NCI-H2227 (cell line): ENCODE data around the gene TENM3.
"Not testable (repeated sequence)": the region's sequence is repeated elsewhere in the genome, so short reads cannot be mapped to it uniquely, and the experiment has no call there.

Experiments
- DNase-seq: peaks from one replicate; lab custom pipeline; 2025; ENCODE audit not compliant: unreplicated experiment; lab: John Stamatoyannopoulos, UW

TENM3 gene

DNA sequence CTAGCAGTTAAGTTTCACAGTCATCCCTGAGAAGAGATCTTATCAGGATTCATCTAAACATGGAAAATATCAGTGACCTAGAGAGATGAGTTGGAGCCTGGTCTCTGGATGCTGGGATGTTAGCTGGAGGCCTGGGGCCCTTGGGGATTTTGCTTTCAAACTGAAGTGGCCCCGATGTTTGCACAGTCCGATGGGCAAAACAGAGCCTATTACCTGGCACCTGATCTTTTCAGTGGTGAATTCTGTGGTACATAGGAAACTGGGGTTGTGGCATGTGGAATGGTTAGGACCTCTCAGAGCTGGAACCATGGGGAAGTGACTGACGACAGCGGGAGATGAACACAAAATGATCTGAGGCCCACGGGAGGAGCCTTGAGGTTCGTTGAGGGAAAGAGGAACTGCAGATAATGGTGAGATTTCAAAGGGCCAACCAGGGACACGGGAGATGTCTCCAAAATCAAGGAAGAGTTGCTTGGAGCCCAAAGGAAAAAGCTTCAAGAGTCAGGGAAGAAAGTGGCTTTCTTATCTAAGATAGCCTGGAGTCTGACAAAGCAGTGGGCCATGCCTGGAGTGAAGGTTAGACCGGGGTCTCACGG is 17.8 kb upstream of the TENM3 start:
- no peak for DNase-seq

DNA sequence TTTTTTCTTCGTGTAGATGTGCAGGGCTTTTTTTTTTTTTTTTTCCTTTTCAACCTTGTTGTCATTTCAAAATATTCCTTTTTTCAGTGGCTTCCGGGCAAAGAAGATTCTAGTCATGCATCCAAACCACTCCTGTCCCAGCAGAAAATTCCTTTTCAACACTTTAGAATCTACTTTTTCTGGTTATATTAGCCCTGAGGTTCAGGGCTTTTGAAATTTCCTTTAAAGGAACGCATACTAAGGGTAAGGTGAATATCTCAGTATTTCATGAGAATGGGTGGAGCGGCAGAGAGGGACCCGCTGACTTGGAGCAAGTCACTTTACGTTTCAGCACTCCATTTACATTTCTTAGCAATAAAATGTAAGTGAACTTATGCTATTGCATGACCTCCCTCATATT is 15.6 kb upstream of the TENM3 start:
- DNase-seq: no peak

DNA sequence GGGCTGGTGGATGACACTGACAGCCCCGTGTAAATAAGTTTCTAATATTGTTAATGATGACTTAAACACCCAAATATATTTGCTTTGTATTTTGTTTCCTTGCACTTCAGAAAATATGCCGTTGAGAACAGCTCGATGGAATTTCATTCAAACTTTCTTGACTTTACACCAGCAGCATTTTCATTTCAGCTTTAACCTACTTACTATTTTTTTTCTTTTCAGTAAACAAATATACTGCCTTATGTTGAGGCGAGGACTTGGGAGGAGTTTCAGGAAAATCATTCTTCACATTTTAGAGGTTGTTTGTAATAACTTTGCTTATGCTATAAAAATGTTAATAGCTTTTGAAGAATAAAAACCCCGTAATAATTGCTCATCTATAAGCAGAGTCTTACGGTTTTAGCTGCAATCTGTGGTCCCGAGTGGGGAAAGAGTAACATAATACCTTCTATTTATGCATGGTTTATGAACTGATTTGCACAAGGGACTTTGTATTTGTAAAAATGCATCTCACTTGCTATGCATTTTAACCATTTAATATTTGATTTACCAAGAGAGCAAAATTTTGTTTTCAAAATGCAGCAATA is 14.1 kb upstream of the TENM3 start:
- DNase-seq: no peak

DNA sequence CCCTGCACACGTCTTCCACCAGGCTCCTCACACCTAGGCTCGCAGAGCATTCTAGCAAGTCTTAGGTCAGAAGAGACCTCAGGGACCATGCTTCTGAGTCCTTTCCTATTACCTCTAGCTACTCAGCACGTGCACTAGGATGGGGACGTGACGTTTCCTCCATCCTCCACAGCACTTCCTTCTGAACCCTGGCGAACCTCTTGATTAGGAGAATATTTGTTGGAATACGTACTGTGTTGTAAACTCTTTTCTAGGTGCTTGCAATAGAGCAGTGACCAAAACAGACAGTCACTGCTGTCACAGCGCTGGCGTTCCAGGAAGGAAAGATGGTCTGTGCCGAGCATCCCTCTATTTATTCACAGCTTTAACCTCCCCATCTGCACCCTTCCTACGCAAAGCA is 12.9 kb upstream of the TENM3 start:
- DNase-seq: no peak

DNA sequence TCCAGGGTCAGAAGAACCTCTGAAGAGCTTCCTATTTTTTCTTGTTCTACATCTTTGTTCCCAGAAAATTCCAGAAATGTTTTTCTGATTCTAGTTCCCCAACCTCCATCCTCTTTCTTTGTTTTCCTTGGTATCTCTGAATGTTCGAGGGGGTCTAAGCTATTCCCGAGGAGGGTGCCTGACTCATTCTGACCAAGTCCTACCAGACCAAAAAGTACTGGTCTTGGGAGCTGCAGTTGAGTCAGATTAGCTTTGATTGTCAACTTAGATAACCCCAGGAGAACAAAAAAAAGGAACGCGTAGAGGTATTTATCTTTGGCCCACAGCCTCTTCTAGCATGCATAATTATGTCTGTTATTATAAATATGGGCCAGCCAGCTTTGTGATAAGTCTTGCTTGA is 12.1 kb upstream of the TENM3 start:
- no peak for DNase-seq

DNA sequence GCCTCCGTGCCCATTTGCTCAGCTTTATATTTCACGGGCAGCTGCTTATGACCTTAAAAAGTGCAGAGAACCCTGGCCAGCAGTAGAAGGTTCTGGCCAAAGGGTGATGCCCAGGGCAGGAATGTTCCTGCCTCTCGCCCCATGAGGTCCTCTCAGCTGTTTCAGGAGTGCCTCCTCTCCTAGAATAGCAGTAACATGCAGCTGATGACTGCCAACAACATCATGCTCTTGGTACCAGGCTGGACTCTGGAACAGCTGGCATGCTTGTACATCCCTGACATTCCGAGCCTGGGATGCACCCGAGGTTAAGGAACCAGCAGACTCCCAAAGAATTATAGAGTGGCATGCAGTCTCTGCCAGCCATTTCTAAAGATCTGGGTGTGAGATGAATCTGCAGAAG is 11.7 kb upstream of the TENM3 start:
- DNase-seq: no peak

DNA sequence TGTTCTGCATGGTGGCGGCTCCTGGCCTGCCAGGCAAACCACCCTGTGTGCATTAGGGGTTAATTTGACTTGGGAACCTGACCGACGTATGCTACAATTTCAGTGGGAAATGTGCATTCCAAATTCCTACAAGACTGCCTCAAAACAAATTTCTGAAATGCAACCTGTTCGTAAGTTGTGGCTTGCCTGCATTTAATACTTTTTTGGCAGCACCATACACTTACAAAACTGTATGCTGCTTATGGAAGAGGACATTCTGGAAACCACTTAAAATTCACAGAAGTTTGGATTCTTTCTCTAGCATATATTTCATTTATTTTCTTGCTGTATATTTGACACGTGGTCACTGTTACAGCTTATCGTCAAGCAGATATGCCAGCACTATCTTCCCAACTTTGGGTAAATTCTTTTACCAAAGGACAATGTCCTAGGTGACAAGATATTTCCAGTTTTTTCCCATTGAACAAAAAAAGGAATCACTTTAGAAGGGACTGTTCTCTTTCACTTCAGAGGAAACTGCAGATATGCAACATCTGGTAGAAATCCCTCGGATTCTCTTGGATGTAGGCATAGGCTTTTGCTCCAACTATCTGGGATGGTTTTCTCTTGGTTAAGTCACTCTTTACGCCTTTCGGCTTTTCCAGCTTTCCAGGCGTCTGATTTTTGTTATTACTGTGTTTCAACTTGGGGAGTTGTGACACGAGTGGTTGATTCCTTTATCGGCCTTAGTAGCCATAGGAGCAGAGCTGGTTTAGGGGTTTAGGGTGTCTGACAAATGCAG is 9.7 kb upstream of the TENM3 start:
- DNase-seq: no peak

DNA sequence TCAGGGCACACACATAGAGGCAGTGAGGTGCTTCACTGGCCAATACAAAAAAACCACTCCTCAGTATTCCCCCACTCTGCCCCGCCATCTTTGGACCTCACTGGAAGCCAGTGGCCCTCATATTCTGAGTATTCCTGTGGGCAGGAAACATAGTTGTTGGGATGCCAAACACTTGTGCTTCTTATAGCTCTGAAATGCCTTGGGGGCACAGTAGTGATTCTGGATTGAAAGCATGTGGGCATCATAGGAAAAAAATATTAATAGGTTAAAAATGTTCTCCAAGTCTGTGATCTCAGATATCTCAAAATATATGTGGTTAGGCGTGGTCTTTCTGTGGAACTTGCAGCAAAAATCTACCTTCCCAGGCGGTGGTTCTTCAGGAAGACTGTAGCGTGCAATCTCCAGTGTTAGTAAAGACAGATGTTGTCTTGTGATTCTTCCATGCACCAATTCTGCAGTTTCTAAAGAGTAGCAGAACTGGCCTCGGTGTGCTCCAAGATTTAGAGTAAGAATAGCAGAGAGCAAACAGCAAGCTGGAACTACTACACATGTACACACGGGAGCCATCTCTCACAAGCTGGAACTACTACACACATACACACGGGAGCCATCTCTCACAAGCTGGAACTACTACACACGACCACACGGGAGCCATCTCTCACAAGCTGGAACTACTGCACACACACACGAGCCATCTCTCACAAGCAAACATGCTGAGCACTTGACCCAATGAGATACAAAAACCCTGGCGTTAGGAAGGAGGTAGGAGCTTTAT is 8.0 kb upstream of the TENM3 start:
- DNase-seq: no peak

DNA sequence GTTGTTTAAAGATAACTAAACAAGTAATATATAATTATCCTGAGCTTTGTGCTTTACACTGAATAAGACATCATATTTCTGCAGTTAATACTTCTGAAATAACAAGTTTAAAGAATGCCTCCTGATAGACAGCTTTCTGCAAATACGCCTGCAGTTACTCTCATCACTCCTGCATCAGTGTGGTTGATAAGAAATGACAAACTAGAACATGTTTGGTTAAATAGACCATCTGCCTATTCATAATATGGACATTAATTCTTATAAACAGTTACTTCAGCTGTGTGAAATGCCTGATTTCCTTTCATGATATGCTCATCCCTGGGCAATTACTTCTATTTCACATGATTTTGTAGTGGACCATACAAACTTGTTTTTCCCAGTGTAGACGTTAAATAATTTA is 7.0 kb upstream of the TENM3 start:
- DNase-seq: no peak

DNA sequence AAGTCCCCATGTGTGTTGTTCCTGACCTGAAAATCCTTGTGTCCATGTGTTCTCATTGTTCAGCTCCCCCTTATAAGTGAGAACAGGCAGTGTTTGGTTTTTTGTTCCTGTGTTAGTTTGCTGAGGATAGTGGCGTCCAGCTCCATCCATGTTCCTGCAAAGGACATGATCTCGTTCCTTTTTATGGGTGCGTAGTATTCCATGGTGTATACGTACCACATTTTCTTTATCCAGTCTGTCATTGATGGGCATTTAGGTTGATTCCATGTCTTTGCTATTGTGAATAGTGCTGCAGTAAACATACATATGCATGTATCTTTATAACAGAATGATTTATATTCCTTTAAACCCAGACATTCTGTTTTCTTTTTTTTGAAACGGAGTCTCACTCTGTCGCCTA is 6.2 kb upstream of the TENM3 start:
- DNase-seq: not testable (repeated sequence)

DNA sequence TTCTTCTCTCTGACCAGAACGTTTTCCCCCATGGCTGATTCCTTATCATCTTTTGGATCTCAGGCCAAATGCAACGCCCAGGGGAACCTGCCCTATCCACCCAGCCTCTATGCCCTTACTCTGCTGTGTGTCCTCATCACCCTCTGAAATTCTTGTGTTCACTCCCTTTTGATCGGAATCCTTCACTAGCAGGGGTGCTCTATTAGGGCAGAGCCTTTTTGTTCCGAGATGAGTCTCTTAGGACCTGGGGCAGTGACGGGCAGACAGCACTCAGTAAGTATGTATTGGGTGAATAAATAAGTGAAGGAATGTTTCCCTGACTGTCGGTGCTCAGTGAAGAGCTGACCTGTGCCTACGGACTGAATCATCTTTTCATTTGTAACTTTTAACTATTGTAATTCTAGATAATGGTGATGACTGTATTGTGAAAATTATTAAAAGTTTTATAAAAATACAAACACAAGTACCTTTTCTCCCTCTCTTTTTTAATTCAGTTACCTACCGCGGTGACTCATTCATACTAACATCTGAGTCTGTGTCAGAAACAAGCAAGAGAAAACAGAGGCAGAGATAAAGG is 4.8 kb upstream of the TENM3 start:
- DNase-seq: no peak

DNA sequence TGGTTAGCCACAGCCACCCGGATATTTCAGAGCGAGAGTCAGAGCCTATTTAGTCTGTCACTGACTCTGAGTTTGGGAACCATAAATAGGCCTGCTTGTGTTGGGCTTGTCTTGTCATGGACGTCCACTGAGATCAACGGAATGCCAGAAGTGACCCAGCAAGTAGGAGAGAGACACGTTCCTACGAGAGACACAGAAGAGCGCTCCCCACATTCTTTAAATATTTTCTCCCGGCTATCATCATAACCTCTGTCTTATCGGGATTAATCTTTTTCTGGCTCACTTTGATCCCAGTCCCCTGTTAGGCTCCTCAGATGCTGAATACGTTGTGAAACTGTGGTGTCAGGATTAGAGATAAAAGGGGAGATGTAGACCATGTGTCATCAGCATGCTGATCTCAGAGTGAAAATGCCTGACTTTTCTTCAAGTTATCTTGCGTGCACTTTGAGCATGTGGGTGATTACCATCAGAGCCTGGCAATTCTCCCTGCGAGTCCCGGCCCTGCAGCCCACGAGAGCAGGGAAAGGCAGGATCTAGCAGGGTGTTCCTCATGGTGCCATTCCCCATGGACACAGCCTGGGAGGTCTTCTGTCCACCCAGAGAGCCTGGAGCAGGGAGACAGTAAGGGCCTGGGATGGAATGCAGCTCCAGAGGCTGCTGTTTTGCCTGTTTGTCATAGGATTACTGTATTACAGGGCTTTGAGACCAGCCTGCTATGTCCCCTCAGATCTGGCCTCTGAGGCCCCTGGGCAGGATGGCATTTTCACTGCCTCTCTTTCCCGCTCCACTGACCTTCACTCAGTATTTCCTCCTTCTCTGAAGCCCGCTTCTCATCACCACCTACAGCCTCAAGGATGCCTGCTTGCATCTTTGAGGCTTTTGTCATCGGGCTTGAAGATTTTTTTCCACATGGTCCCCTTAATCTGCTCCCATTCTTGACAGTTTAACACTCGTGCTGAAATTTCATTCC is 2.8 kb upstream of the TENM3 start:
- DNase-seq: no peak

DNA sequence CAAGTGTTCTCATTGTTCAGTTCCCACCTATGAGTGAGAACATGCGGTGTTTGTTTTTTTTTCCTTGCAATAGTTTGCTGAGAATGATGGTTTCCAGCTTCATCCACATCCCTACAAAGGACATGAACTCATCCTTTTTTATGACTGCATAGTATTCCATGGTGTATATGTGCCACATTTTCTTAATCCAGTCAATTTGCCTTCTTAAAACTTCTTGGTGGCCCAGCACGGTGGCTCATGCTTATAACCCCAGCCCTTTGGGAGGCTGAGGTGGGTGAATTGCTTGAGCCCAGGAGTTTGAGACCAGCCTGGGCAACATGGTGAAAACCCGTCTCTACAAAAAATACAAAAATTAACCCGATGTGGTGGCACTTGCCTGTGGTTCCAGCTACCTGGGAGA is 942 bp upstream of the TENM3 start:
- not testable (repeated sequence) for DNase-seq

DNA sequence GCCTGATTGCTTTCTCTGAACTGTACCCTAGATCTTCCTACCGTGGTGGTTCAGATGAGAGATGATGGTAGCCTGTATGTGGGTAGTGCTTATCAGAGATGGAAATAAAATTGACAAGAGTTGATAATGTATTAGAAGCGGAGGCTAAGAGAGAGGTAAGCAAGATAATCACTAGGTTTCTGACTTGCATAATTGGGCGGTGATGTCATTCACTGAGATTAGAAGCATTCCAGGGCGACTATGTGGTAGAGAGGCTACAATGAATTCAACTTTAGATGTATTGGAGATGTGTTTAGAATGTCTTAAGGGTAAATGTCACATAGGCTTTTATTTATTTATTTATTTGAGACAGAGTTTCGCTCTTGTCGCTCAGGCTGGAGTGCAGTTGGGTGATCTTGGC is 415 bp upstream of the TENM3 start:
- no peak for DNase-seq

DNA sequence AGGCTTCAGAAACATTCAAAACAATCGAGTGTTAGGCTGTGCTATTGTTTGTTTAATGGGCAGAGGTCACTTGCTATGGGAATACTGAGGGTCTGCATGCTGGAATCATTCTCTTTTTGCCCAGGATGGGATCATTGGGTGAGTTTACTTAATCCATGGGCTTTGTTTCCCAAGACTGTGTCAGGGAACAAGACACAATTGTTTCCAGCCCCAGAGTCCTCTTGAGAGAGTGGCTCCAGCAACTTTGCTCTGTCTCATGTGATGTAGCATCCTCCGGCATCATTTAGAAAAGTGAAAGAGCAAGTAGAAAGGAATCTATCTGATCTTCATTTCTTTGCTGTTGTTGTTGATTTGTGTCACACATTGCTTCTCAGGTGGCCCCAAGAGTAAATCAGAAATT is 1.8 kb downstream of the TENM3 start:
- DNase-seq: no peak

DNA sequence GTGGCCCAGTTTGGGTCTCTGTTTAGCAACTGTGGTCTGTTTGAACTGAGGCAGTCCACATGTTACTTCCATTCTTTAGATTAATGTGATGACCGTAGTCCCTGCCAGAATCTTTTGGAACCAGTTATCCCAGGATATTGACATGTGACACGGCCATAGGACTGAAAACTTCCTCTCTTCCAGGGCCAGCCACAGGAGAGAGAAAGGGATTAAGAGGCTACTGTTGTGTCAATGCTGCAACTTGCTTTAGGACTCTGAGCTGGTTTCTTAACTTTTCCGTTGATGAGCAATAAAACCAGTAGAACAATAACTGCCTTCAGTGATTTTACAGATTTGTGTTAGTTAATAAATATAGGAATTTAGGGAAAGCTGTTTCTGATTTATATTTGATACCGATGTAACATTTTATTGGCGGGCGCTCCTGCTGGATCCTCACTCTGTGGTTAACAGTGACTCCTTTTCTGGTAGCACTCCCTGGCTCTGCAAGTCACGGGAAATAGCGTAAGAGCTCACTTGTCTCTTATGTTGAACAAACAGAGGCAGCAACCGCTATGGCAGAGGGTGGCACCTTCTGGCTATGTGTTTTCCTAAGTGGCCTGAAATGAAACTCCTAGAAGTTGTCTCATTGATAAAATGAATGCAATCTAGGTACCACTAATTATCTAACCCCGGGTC is 2.5 kb downstream of the TENM3 start:
- DNase-seq: no peak

DNA sequence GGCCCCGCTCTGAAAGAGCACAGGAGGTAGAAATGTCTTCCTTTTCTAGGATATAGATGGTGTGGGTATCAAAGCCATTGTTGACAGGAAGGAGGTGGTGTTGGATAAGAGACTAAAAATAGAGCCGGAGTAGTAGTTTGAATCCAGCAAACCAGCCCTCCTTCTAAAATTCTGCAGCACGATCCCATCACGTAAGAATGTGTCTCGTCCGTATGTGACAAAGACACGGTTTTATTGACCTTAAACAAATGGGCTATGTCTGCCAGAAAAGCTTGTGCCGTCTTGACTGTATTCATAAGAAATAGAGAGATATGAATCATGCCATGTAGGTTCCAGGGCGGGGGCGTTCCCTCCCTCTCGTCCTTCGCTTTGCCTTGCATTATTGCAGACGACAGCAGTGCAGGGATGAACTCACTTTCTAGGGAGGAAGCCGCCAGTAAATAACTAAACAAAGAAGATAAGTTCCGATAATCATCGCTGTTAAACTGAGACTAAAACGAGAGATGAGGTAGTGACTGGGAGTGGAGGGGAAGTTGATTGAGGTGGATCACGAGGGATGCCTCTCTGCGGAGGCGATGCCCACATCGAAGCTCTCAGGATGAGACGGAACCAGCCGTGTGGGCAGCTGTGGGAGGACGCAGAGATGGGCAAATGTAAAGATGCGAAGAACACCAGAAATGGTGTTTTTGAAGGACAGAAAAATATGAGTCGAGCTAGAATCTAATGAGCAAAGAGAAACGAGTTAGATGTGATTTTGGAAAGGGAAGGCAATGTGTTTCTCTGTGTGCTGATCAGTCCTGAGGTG is 3.4 kb downstream of the TENM3 start:
- DNase-seq: peak; percentile 6

DNA sequence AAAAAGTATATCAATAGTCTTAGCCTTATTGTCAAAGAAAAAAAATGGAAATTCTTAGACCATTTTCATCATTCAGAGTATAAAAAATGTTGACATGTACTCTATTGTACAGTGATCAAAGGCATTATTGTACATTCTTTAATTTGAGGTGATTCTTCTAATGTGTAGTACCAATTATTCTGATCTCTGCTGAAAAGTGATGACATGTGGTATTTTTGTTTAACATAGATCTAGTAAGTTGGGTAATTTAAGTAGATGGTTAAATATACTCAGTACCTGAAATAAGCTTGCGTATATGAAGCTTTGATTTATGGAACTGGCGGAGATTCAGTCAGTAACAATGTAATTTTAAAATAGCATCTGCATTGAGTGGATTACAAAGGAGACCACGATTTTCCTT is 5.1 kb downstream of the TENM3 start:
- DNase-seq: no peak

DNA sequence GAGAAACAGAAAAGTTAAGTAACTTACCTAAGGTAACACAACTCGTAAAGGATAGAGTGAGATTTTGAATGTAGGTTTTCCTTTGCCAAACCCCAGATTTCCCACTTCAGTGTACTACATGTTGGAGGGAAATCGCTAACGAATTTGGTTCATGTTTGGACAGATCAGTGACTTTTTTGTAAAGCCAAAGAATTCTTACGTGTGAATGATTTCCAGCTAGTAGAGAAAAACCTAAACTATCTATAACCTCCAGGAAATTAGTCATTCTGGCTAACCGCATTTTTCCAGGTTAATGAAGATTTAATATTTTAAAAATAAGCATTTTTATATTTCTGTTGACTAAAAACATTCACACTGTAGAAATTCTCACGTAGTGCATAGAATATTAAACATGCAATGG is 7.2 kb downstream of the TENM3 start:
- DNase-seq: no peak
